Activated T-helper 9 cell treated with anti-CD3 and anti-CD28 coated beads, Interleukin-2, amount 50 U/mL, for 16 hours (primary cell): ENCODE measurements around the gene ZNG1B.
"Not testable (repeated sequence)": the region's sequence is repeated elsewhere in the genome, so short reads cannot be mapped to it uniquely, and the experiment has no call there.

Experiments used
- DNase-seq: peaks from one replicate; pipeline ENCODE4 v3.0.0-alpha.2; 2020; ENCODE audit warnings: low read depth

The ZNG1B gene

GRCh38 chr2:113437508-113438465, at the start of gene ZNG1B:
Gene ZNG1B, plus strand, starts transcription at chr2:113437691. Its CDS starts 178 bp downstream, at chr2:113437869.
- peak; percentile 69 for DNase-seq

GRCh38 chr2:113390124-113390849, 47.2 kb upstream of the ZNG1B start:
- DNase-seq, result peak; percentile 18

- no peak for DNase-seq
Measured at GRCh38 chr2:113391073-113391472, 46.4 kb upstream of the ZNG1B start.

- no peak for DNase-seq
Measured at GRCh38 chr2:113406114-113406513, 31.4 kb upstream of the ZNG1B start.

GRCh38 chr2:113407446-113408099, 29.9 kb upstream of the ZNG1B start:
- DNase-seq, result no peak

GRCh38 chr2:113411725-113412352, 25.7 kb upstream of the ZNG1B start:
- DNase-seq, result not testable (repeated sequence)

- not testable (repeated sequence) for DNase-seq
Measured at GRCh38 chr2:113412774-113413173, 24.7 kb upstream of the ZNG1B start.

- DNase-seq, result not testable (repeated sequence)
Measured at GRCh38 chr2:113431773-113432172, 5.7 kb upstream of the ZNG1B start.

- not testable (repeated sequence) for DNase-seq
Measured at GRCh38 chr2:113433468-113433867, 4.0 kb upstream of the ZNG1B start.

GRCh38 chr2:113465770-113466169, 28.3 kb downstream of the ZNG1B start:
- DNase-seq, result not testable (repeated sequence)

- not testable (repeated sequence) for DNase-seq
Measured at GRCh38 chr2:113476688-113477368, 39.3 kb downstream of the ZNG1B start.

GRCh38 chr2:113496527-113496926, 59.0 kb downstream of the ZNG1B start:
- not testable (repeated sequence) for DNase-seq

GRCh38 chr2:113498365-113498764, 60.9 kb downstream of the ZNG1B start, which contains the start of gene FOXD4L1:
Gene FOXD4L1, plus strand, starts transcription at chr2:113498665. Its CDS starts 592 bp downstream, at chr2:113499257.
- DNase-seq, result not testable (repeated sequence)

GRCh38 chr2:113499019-113499885, 61.8 kb downstream of the ZNG1B start:
- DNase-seq, result not testable (repeated sequence)

GRCh38 chr2:113499886-113500722, 62.6 kb downstream of the ZNG1B start:
- not testable (repeated sequence) for DNase-seq

GRCh38 chr2:113500723-113501038, 63.2 kb downstream of the ZNG1B start:
- not testable (repeated sequence) for DNase-seq

GRCh38 chr2:113502216-113503093, 65.0 kb downstream of the ZNG1B start:
- not testable (repeated sequence) for DNase-seq
